IPS-18a (cell line): Measurements from ENCODE around the gene SLK.

Experiments used
- H3K27ac ChIP-seq: one replicate; pipeline ENCODE4 v1.5.1; 2013; ENCODE audit warnings: low read length
- H3K27me3 ChIP-seq: one replicate; pipeline ENCODE4 v1.6.1; 2013; ENCODE audit warnings: mild to moderate bottlenecking, low read length; ENCODE audit not compliant: control insufficient read depth, insufficient read depth
- H3K36me3 ChIP-seq: one replicate; pipeline ENCODE4 v1.6.1; 2013; ENCODE audit warnings: low read depth, low read length; ENCODE audit not compliant: control insufficient read depth
- H3K4me1 ChIP-seq: one replicate; pipeline ENCODE4 v1.6.1; 2013; ENCODE audit warnings: low read depth, low read length; ENCODE audit not compliant: control insufficient read depth
- H3K4me3 ChIP-seq: one replicate; pipeline ENCODE4 v1.5.1; 2013; ENCODE audit warnings: low read length
- H3K9ac ChIP-seq: one replicate; pipeline ENCODE4 v1.6.1; 2013; ENCODE audit warnings: mild to moderate bottlenecking, low read length, moderate library complexity
- H3K9me3 ChIP-seq: one replicate; pipeline ENCODE4 v1.6.1; 2013; ENCODE audit warnings: low read depth, low read length; ENCODE audit not compliant: control insufficient read depth

The SLK gene

DNA sequence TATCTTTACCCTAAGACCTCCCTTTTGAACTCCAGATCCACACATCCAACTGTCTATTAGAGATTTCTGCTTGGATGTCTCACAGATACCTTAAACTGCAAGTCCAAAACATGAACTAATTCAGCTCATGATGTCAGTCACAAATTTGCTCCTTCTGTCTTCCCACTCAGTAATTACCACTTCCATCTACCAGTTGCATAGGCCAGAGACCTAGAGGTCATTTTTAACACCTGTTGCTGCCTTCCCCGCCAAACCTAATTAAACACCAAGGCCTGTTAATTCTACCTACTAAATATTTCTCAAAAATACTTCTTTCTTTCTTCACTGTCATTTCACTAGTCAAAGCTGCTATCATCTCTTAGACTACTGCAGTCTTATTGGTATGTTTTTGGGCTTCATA is 8.2 kb downstream of the SLK start:
- H3K4me3 ChIP-seq: no peak overlapping the region
- H3K27ac ChIP-seq: no peak overlapping the region
- H3K9ac ChIP-seq: no peak overlapping the region
- H3K36me3 ChIP-seq: no peaks in the 10 kb centered on the region
- H3K27me3 ChIP-seq: no peaks in the 10 kb centered on the region
- no peaks in the 10 kb centered on the region for H3K4me1 ChIP-seq
- no peaks in the 10 kb centered on the region for H3K9me3 ChIP-seq

DNA sequence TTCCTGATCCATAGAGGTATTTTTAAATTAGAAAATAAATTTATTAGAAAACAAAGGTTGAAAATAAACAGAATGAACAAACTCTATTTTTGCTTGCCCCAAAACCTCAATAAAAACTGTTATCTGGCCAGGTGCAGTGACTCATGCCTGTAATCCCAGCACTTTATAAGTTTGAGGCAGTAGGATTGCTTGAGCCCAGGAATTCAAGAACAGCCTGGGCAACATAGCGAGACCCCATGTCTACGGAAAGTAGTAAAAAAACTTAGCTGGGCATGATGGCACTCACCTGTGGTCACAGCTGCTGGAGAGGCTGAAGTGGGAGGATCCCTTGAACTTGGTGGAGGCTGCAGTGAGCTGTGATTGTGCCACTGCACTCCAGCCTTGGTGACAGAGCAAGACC is 10.3 kb downstream of the SLK start:
- no peaks in the 10 kb centered on the region for H3K36me3 ChIP-seq
- no peak overlapping the region for H3K4me3 ChIP-seq
- H3K27me3 ChIP-seq: no peaks in the 10 kb centered on the region
- H3K9me3 ChIP-seq: no peaks in the 10 kb centered on the region
- H3K4me1 ChIP-seq: no peaks in the 10 kb centered on the region
- no peak overlapping the region for H3K9ac ChIP-seq
- H3K27ac ChIP-seq: no peak overlapping the region

DNA sequence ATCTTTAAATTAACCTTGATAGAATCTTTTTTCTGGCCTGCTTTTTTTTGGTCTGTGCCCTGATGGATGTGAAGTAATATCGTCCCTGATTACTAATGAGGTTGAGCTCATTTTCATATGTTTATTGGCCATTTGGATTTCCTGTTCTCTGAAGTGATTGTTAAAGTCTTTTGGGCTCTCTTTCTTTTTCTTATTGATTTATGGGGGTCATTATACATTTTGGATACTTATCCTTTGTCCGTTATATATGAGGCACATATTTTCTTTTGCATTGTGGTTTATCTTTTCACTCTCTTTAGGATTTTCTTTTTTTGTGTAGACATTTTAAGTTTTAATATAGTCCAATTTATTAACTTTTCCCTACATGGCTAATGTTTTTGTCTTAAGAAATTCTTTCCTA is 12.6 kb downstream of the SLK start:
- peaks cover 6% of the 10 kb centered on the region for H3K4me1 ChIP-seq
- no peak overlapping the region for H3K4me3 ChIP-seq
- no peak overlapping the region for H3K9ac ChIP-seq
- H3K27ac ChIP-seq: no peak overlapping the region
- no peaks in the 10 kb centered on the region for H3K36me3 ChIP-seq
- no peaks in the 10 kb centered on the region for H3K27me3 ChIP-seq
- no peaks in the 10 kb centered on the region for H3K9me3 ChIP-seq

DNA sequence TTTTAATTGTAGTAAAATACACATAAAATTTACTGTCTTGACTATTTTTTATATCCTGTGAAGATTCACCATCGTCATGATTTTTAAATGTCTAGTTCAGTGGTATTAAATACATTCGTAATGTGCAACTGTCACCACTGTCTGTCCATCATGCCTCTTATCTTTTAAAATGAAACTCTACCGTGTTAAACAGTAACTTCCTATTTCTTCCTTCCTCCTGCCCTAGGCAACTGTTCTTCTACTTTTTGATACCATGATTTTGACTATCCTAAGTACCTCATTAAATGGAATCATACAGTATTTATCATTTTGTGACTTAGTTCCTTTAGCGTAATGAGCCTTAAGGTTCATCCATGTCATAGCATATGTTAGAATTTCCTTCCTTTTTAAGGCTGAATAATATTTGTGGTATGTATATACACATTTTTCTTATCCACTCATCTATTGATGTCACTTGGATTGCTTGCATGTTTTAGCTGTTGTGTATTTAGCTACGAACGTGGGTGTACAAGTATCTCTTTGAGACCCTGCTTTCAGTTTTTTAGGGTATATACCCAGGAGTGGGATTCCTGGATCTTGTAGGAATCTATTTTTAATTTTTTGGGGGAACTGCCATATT is 13.5 kb downstream of the SLK start:
- Histone ChIP-seq H3K27me3 (no peaks in the 10 kb centered on the region), H3K4me1 (peaks cover 6% of the 10 kb centered on the region), H3K36me3 (no peaks in the 10 kb centered on the region), H3K9me3 (no peaks in the 10 kb centered on the region), H3K27ac (no peak overlapping the region), H3K4me3 (no peak overlapping the region), H3K9ac (no peak overlapping the region)

DNA sequence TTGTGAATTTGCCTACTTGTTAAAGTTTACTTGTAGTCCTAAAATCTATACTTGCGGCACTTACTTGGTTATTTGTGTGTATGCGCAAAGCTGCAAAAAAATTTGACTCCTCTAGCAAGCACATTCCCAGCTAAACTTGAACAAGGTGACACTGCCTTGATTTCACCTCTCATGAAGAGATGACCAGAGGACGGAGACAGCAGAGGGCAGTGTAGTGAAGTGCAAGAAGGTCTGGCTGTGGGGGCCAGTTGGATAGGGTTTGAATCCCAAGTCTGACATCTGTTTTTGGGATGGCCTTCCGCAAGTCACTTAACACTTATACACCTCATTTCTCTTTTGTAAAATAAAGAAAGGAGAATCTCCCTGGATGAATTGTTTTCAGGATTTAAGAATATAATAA is 15.7 kb downstream of the SLK start:
- Histone ChIP-seq H3K9ac (no peak overlapping the region), H3K27me3 (no peaks in the 10 kb centered on the region), H3K4me1 (peaks cover 6% of the 10 kb centered on the region), H3K9me3 (no peaks in the 10 kb centered on the region), H3K27ac (no peak overlapping the region), H3K36me3 (no peaks in the 10 kb centered on the region), H3K4me3 (no peak overlapping the region)

DNA sequence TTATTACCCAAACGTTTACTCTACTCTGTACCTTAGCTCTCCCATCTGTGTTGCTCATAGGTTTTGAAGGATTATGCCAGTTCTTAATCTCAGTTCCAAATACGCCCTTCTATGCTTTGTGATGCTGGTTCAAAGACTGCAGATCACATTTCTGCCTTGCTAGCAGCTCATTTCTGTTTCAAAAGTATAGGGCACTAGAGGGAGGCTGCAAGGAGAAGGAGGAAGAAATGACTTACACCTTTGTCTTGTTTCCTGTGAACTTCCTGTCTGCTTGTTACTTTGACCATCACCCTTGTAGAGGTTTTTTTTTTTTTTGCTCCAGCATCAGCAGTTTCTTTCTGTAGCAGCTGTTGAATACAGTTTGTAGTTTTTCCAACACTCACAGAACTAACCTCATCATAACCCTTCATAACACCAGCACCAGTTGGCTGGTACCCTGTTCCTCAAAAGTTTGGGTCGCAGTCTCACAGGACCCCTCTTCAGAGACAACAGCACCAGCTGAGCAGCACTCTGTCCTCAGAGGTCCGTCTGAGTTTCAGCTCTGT is 16.5 kb downstream of the SLK start:
- no peak overlapping the region for H3K9ac ChIP-seq
- H3K4me3 ChIP-seq: no peak overlapping the region
- no peaks in the 10 kb centered on the region for H3K27me3 ChIP-seq
- no peak overlapping the region for H3K27ac ChIP-seq
- H3K36me3 ChIP-seq: no peaks in the 10 kb centered on the region
- peaks cover 6% of the 10 kb centered on the region for H3K4me1 ChIP-seq
- no peaks in the 10 kb centered on the region for H3K9me3 ChIP-seq

DNA sequence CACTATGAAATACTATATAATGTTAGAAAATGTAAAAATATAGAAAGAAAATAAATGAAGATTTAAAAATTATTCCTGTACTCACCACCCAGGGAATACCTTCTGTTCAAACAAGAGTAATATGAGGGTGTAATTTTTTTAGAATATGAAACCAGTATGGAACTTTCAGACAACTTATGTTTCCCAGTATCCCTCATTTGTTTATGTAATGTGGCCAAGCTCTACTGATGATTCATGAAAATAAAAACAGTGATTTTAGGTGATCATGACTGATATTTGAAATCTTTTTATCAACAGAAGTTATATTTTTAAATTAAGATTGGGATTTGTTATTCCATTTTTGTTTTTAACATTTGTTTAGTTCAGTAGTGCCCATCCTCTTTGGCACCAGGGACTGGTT is 18.8 kb downstream of the SLK start:
- H3K4me1 ChIP-seq: peaks cover 6% of the 10 kb centered on the region

DNA sequence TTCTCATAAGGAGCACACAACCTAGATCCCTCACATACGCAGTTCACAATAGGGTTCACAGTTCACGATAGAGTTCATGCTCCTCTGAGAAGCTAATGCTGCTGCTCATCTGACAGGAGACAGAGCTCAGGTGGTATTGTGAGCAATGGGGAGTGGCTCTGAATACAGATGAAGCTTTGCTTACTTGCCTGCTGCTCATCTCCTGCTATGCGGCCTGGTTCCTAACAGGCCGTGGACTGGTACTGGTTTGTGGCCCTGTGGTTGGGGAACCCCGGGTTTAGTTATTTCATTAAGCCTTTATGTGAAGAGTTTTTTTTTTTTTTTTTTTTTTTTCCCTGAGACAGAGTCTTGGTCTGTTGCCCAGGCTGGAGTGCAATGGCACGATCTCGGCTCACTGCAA is 19.4 kb downstream of the SLK start:
- Histone ChIP-seq H3K27me3 (no peaks in the 10 kb centered on the region), H3K9ac (no peak overlapping the region), H3K4me3 (no peak overlapping the region), H3K27ac (no peak overlapping the region), H3K9me3 (no peaks in the 10 kb centered on the region), H3K36me3 (no peaks in the 10 kb centered on the region), H3K4me1 (peaks cover 6% of the 10 kb centered on the region)

More for the DNA sequence above, 18.8 kb downstream of the SLK start:
- Histone ChIP-seq H3K27ac (no peak overlapping the region), H3K9me3 (no peaks in the 10 kb centered on the region), H3K4me3 (no peak overlapping the region), H3K9ac (no peak overlapping the region), H3K27me3 (no peaks in the 10 kb centered on the region), H3K36me3 (no peaks in the 10 kb centered on the region)

DNA sequence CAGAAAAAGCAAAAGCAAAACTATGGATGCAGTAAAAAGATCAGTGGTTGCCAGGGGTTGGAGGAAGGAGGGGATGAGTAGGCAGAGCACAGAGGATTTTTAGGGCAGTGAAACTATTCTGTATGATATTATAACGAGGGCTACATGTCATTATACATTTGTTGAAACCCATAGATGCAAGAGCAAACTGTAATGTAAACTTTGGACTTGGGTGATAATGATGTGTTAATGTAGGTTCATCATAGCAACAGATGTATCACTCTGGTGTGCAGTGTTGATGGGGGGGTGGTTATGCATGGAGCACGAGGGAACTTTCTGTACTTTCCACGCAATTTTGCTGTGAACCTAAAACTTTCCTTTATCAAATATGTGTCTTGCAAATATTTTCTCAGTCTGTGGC is 23.2 kb downstream of the SLK start:
- Histone ChIP-seq H3K9ac (no peak overlapping the region), H3K27ac (no peak overlapping the region), H3K4me1 (no peaks in the 10 kb centered on the region), H3K4me3 (no peak overlapping the region), H3K27me3 (no peaks in the 10 kb centered on the region), H3K9me3 (no peaks in the 10 kb centered on the region), H3K36me3 (no peaks in the 10 kb centered on the region)

DNA sequence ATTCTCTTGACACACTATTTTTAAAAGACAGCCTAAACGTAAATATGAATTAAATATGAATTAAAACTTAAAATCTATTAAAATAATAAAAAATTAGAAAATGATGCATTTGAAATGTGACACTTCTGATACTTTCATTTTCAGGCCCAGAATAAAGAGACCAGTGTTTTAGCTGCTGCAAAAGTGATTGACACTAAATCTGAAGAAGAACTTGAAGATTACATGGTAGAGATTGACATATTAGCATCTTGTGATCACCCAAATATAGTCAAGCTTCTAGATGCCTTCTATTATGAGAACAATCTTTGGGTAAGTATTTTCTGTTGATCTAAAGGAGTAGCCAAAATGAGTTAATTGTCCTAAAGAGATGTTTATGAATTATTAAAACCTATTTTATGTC is 23.6 kb downstream of the SLK start:
- H3K9ac ChIP-seq: no peak overlapping the region
- H3K4me1 ChIP-seq: no peaks in the 10 kb centered on the region
- H3K27me3 ChIP-seq: no peaks in the 10 kb centered on the region
- no peak overlapping the region for H3K4me3 ChIP-seq
- no peak overlapping the region for H3K27ac ChIP-seq
- no peaks in the 10 kb centered on the region for H3K9me3 ChIP-seq
- H3K36me3 ChIP-seq: no peaks in the 10 kb centered on the region

DNA sequence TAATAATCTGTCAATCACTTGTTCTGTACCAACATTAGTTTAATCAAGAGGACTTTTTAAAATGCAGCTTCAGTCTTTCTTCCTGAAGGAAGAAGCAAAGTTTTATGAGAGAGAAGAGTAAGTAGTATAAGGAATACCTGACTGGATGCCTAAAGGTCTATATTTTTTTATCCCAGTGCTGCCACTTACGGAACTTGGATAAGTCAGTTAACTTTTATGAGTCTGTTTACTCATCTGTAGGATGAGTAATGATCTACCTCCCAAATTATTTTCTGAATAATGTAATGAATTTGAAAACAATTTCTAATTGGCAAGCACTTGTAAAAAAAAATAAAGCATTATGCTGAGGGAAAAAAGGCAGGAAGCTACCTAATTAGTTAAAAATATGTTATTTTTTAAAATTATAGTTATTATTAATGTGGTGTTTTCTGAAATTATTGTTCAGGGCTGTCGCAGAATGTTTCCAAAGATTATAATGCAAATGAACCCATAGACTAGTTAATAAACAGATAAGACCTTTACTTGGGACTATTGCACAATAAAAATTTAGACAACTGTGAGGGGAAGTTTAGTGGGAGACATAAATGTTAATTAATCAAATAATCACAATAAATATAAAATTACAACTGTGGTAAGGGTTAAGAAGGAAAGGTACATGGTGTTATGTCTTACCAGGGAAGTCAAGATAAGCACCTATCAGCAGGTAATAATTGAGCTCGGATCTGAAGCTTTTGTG is 24.6 kb downstream of the SLK start:
- no peaks in the 10 kb centered on the region for H3K9me3 ChIP-seq
- H3K36me3 ChIP-seq: no peaks in the 10 kb centered on the region
- H3K4me3 ChIP-seq: no peak overlapping the region
- no peaks in the 10 kb centered on the region for H3K27me3 ChIP-seq
- H3K9ac ChIP-seq: no peak overlapping the region
- H3K4me1 ChIP-seq: no peaks in the 10 kb centered on the region
- H3K27ac ChIP-seq: no peak overlapping the region

DNA sequence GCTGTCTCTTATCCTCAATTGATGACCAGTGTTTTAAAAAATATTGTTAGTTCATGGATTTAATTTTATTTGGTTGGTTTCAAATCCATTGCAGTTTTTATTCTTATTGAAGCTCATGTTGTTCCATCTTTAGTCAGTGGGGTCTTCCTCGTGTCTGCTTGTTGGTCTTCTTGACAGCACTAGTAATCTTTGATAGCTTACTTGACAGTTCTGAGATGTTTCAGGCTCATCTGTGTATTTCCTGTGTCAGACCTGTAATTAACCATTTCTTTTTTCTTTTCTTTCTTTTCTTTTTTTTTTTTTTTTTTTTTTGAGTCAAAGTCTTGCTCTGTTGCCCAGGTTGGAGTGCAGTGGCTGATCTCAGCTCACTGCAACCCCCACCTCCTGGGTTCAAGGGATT is 28.2 kb downstream of the SLK start:
- Histone ChIP-seq H3K4me1 (no peaks in the 10 kb centered on the region), H3K4me3 (no peak overlapping the region), H3K9me3 (no peaks in the 10 kb centered on the region), H3K9ac (no peak overlapping the region), H3K27ac (no peak overlapping the region), H3K27me3 (no peaks in the 10 kb centered on the region), H3K36me3 (peaks cover 9% of the 10 kb centered on the region)
